NT2/D1 (cell line): ENCODE results near the gene LIPC.

Source experiments
- SUZ12 ChIP-seq: IDR thresholded peaks from 2 replicates; pipeline ENCODE4 v1.6.1; 2011; ENCODE audit not compliant: insufficient read length, insufficient read depth; ENCODE audit errors: extremely low read depth
- ZNF274 ChIP-seq: IDR thresholded peaks from 2 replicates; pipeline ENCODE4 v1.6.1; 2011; ENCODE audit warnings: mild to moderate bottlenecking, low read depth, low read length

GRCh38 chr15:58432401-58432800, 610 bp downstream of the LIPC start:
- TF ChIP-seq ZNF274, result no peak
- TF ChIP-seq SUZ12, result no peak
